Activated T-helper 17 cell treated with anti-CD3 and anti-CD28 coated beads, Interleukin-2, amount 50 U/mL, for 72 hours (primary cell): Measurements from ENCODE around the gene IL17RD. TPM values are rescaled to one million over a fixed set of nuclear protein-coding genes. Genes with fewer than 3 reads are reported as not detected.

Source experiments
- ATAC-seq: fragments of 150-1000 bp; cut with Tn5 transposase; replicated peaks from 2 replicates; pipeline ENCODE4 v1.10.0; 2021; ENCODE audit warnings: mild to moderate bottlenecking, moderate library complexity
- H3K27ac Mint-ChIP-seq: one replicate; pipeline ENCODE4 v1.8.0; 2022; ENCODE audit warnings: mixed read lengths
- H3K27me3 Mint-ChIP-seq: one replicate; pipeline ENCODE4 v1.8.0; 2022; ENCODE audit warnings: mixed read lengths
- H3K36me3 Mint-ChIP-seq: one replicate; pipeline ENCODE4 v1.8.0; 2022; ENCODE audit warnings: low read depth, mild to moderate bottlenecking, mixed read lengths
- H3K4me1 Mint-ChIP-seq: one replicate; pipeline ENCODE4 v1.8.0; 2022; ENCODE audit warnings: mixed read lengths
- H3K4me3 Mint-ChIP-seq: one replicate; pipeline ENCODE4 v1.8.0; 2022; ENCODE audit warnings: mild to moderate bottlenecking, mixed read lengths
- H3K9me3 Mint-ChIP-seq: one replicate; pipeline ENCODE4 v1.8.0; 2022; ENCODE audit warnings: mixed read lengths
- total RNA-seq, 2 donors: library from RNA; stranded (reverse); gene quantifications; one replicate each; pipeline ENCODE4 v1.2.3, GENCODE V29; 2022

Gene IL17RD
- total RNA-seq, 2 donors from 2014 or later = 0.15 to 0.48 TPM

DNA sequence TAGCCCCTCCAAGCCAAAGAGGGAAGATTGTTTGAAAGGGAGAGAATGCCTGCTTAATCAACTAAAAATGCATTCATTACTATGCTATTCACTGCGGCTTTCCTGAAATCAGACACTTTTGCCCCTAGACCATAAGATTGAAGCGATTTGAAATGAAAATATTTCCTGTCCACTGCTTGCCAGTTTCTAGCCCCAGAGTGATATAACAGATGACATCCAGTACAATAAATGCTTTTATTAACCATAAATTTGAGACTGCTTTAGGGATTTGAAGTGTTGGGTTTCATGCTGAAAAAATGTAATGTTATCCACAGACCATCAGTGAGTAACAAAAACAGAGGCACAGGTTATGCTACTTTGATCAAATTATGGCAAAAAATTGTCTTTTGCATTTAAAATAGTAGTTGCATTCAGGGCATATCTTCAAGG lies 14.1 kb downstream of the IL17RD start:
- no peaks in the 10 kb centered on the region for H3K4me1 Mint-ChIP-seq
- H3K4me3 Mint-ChIP-seq = no peak overlapping the region
- no peak overlapping the region for H3K27ac Mint-ChIP-seq
- no peaks in the 10 kb centered on the region for H3K9me3 Mint-ChIP-seq
- no peak for ATAC-seq
- no peaks in the 10 kb centered on the region for H3K36me3 Mint-ChIP-seq
- peaks cover 17% of the 10 kb centered on the region for H3K27me3 Mint-ChIP-seq

DNA sequence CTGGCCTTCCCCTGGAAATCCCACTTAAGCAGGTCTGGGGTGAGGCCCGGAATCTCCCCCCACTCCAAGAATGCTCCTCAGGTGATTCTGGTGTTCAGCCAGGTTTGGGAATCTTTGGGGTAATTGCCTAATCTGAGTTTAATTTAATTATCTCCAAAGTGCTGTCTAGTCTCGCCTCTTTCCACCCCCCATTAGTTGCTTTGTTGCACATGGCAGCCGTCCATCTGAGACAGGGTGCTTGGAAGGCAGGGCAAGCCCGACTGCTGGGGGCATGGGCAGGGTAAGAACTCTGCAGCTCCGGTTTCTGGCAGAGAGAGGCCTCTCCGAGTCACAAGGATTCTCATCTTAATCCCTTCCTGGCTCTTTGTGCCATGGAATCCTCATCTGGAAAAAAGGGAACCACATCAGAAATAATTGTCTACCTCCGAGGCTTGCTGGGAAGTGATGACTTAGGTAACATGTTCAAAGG lies 15.0 kb downstream of the IL17RD start:
- ATAC-seq = no peak
- Mint-ChIP-seq H3K4me1 (no peaks in the 10 kb centered on the region), H3K27me3 (peaks cover 18% of the 10 kb centered on the region), H3K9me3 (no peaks in the 10 kb centered on the region), H3K27ac (no peak overlapping the region), H3K4me3 (no peak overlapping the region), H3K36me3 (no peaks in the 10 kb centered on the region)

DNA sequence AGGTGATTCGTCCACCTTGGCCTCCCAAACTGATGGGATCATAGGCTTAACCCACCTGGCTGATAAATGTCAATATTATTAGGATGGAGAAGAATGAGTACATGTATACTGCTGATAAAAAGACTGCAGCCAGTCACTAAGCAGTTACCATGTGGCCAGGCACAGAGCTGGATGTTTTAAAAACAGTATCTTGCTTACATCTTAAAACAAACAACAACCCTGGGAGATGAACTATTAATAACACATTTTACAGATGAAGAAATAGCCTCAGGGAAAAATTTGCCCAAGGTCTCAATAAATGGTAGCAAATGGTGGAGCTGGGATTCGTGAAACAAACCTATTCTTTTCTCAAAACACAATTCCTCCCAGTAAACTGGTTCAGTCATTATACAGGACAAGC lies 18.1 kb downstream of the IL17RD start:
- Mint-ChIP-seq H3K9me3 (no peaks in the 10 kb centered on the region), H3K4me3 (no peak overlapping the region), H3K4me1 (no peaks in the 10 kb centered on the region), H3K27me3 (peaks cover 27% of the 10 kb centered on the region), H3K27ac (no peak overlapping the region), H3K36me3 (no peaks in the 10 kb centered on the region)
- ATAC-seq = no peak

DNA sequence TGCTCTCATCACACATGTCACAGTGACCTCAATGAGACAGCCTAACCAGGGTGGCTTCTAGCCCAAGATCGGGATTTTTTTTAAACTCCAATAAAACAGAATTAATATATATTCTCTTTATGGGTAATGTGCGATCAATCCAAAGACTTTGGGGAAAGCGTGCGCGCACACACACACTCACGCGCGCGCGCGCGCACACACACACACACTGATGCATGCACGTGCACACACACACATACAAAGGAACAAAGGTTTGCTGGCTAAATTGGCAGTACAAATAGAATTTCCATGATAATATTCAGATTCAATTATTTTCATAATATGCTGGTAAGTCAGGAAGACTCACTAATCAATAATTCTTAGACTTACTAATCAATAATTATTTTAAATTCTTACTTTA lies 19.3 kb downstream of the IL17RD start:
- no peak overlapping the region for H3K27ac Mint-ChIP-seq
- ATAC-seq = no peak
- H3K36me3 Mint-ChIP-seq = no peaks in the 10 kb centered on the region
- H3K4me1 Mint-ChIP-seq = no peaks in the 10 kb centered on the region
- no peak overlapping the region for H3K4me3 Mint-ChIP-seq
- H3K27me3 Mint-ChIP-seq = peaks cover 22% of the 10 kb centered on the region
- no peaks in the 10 kb centered on the region for H3K9me3 Mint-ChIP-seq

DNA sequence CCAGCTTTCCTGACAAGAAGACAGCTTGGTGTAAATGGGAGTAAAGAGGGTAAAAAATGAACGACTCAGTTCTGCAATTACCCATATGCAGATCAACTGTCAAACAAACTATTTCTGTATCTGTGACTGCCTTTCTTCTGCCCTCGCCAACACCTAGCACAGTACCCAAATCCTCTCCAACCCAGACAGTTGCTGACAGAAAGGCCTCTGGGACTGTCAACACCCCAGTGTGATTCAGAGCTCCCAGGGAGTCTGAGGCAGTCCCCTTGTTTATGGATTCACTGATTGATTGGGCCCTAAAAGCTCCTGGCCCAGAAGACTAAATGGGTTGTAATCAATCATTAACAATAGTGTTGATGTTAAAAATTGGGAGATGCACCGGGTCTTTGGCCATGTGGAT lies 20.2 kb downstream of the IL17RD start:
- Mint-ChIP-seq H3K4me1 (no peaks in the 10 kb centered on the region), H3K27me3 (peaks cover 18% of the 10 kb centered on the region), H3K9me3 (no peaks in the 10 kb centered on the region), H3K4me3 (no peak overlapping the region), H3K36me3 (no peaks in the 10 kb centered on the region), H3K27ac (no peak overlapping the region)
- ATAC-seq = no peak

GRCh38 chr3:57143886-57144459 lies 21.2 kb downstream of the IL17RD start:
- H3K27ac Mint-ChIP-seq = no peak overlapping the region
- no peaks in the 10 kb centered on the region for H3K36me3 Mint-ChIP-seq
- peaks cover 19% of the 10 kb centered on the region for H3K27me3 Mint-ChIP-seq
- H3K4me1 Mint-ChIP-seq = no peaks in the 10 kb centered on the region
- ATAC-seq = no peak
- no peak overlapping the region for H3K4me3 Mint-ChIP-seq
- no peaks in the 10 kb centered on the region for H3K9me3 Mint-ChIP-seq

- Mint-ChIP-seq H3K27ac (no peak overlapping the region), H3K27me3 (peaks cover 30% of the 10 kb centered on the region), H3K4me3 (no peak overlapping the region), H3K4me1 (no peaks in the 10 kb centered on the region), H3K36me3 (no peaks in the 10 kb centered on the region), H3K9me3 (no peaks in the 10 kb centered on the region)
- ATAC-seq = no peak
Observed at GRCh38 chr3:57142411-57142723, 22.8 kb downstream of the IL17RD start.

GRCh38 chr3:57141719-57142410 lies 23.3 kb downstream of the IL17RD start:
- ATAC-seq = no peak
- peaks cover 31% of the 10 kb centered on the region for H3K27me3 Mint-ChIP-seq
- H3K27ac Mint-ChIP-seq = no peak overlapping the region
- no peaks in the 10 kb centered on the region for H3K36me3 Mint-ChIP-seq
- no peaks in the 10 kb centered on the region for H3K4me1 Mint-ChIP-seq
- no peak overlapping the region for H3K4me3 Mint-ChIP-seq
- no peaks in the 10 kb centered on the region for H3K9me3 Mint-ChIP-seq

- Mint-ChIP-seq H3K4me1 (no peaks in the 10 kb centered on the region), H3K27ac (no peak overlapping the region), H3K27me3 (peaks cover 34% of the 10 kb centered on the region), H3K9me3 (no peaks in the 10 kb centered on the region), H3K36me3 (no peaks in the 10 kb centered on the region), H3K4me3 (no peak overlapping the region)
- ATAC-seq = no peak
Observed at GRCh38 chr3:57140894-57141293, 24.3 kb downstream of the IL17RD start.

DNA sequence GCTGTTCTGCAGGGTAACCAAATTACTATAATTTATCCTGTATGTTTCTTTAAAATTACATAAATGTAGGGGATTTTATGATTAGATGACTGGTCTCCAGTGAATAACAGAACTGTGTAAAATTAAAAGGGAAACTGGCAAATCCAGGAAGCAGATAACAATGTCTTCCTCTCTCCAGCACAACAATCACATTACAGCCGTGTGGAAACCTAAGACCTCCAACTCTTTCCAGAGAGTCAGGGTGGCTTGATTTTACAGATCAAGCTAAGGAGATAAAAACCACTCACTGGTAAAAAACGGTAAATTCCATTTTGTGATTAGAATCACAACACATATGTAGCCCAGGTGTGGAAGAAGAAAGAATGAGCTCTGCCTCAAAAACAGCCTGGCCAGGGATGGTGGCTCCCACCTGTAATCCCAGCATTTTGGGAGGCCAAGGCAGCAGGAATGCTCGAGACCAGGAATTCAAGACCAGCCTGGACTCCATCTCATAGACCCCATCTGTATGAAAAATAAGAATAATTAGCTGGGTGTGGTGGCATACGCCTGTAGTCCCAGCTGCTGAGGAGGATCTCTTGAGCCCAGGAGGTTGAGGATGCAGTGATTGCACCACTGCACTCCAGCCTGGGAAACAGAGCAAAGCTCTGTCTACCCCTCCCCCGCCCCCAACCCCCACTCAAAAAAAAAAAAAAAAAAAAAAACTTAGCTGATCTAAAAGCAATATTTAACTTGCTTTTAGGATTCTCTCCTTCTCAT lies 29.0 kb downstream of the IL17RD start:
- no peaks in the 10 kb centered on the region for H3K36me3 Mint-ChIP-seq
- H3K4me3 Mint-ChIP-seq = no peak overlapping the region
- H3K27ac Mint-ChIP-seq = no peak overlapping the region
- no peaks in the 10 kb centered on the region for H3K4me1 Mint-ChIP-seq
- peaks cover 16% of the 10 kb centered on the region for H3K27me3 Mint-ChIP-seq
- ATAC-seq = no peak
- H3K9me3 Mint-ChIP-seq = no peaks in the 10 kb centered on the region

DNA sequence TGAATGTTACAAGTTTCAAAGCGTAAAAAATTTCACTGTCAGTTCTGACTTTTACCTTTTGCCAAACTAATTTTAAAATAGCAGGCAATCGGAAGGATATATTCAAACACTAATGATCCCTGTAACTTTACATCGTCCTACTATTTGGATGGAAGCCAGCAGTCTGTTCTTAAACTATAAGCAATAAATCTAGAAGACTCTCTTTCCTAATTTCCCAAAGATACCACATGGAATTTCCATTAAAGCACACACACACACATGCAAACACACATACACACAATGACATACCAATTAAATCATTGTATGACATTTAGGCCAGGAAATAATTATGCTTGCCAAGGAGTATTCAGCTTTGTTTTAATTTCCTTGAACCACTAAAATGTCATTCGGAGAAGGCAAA lies 32.0 kb downstream of the IL17RD start:
- H3K9me3 Mint-ChIP-seq = no peaks in the 10 kb centered on the region
- H3K27ac Mint-ChIP-seq = no peak overlapping the region
- no peaks in the 10 kb centered on the region for H3K4me1 Mint-ChIP-seq
- peaks cover 19% of the 10 kb centered on the region for H3K27me3 Mint-ChIP-seq
- H3K4me3 Mint-ChIP-seq = no peak overlapping the region
- no peaks in the 10 kb centered on the region for H3K36me3 Mint-ChIP-seq
- ATAC-seq = no peak

GRCh38 chr3:57132674-57133073 lies 32.5 kb downstream of the IL17RD start:
- Mint-ChIP-seq H3K4me1 (no peaks in the 10 kb centered on the region), H3K27me3 (peaks cover 18% of the 10 kb centered on the region), H3K9me3 (no peaks in the 10 kb centered on the region), H3K36me3 (no peaks in the 10 kb centered on the region), H3K27ac (no peak overlapping the region), H3K4me3 (no peak overlapping the region)
- no peak for ATAC-seq

GRCh38 chr3:57131210-57131588 lies 34.0 kb downstream of the IL17RD start:
- Mint-ChIP-seq H3K4me3 (no peak overlapping the region), H3K27me3 (peaks cover 14% of the 10 kb centered on the region), H3K4me1 (no peaks in the 10 kb centered on the region), H3K36me3 (no peaks in the 10 kb centered on the region), H3K9me3 (no peaks in the 10 kb centered on the region), H3K27ac (no peak overlapping the region)
- no peak for ATAC-seq

DNA sequence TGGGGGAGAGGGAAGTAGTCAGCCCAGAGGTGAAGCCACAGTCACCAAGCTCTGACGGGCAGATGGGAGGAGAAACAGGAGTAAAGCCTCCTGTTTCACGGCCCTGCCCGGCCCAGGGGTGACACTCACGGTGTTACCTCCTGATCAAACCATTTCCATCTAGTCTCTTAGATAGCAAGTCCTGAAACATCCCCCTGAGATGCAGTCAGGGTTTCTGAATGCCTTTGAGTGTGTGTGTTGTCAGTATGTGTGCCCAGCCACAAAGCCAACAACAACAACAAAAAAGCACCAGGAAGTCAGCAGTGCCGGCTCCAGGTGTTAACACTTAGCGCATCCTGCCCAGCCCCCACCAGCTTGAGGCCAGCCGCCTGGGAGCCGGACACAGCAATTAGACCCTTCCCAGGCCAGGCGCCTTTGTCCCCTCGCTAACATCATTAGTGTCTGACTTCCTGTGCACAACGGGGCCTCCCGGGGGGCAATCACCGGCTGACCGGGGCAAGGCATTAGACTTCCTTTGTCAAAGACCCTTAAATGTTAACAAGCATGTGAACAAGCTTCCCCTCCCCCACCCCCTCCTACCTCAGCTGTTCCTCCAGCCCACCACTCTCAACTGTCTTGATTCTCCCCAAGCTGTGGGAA lies 34.5 kb downstream of the IL17RD start:
- H3K4me1 Mint-ChIP-seq = no peaks in the 10 kb centered on the region
- no peaks in the 10 kb centered on the region for H3K36me3 Mint-ChIP-seq
- no peak overlapping the region for H3K4me3 Mint-ChIP-seq
- no peak overlapping the region for H3K27ac Mint-ChIP-seq
- no peak for ATAC-seq
- H3K27me3 Mint-ChIP-seq = peaks cover 14% of the 10 kb centered on the region
- H3K9me3 Mint-ChIP-seq = no peaks in the 10 kb centered on the region
